ENCODE data around the gene CACHD1.

GRCh38 chr1:64555947-64556346 is 86.0 kb downstream of the CACHD1 start:
- TF ChIP-seq, protein P1, sequence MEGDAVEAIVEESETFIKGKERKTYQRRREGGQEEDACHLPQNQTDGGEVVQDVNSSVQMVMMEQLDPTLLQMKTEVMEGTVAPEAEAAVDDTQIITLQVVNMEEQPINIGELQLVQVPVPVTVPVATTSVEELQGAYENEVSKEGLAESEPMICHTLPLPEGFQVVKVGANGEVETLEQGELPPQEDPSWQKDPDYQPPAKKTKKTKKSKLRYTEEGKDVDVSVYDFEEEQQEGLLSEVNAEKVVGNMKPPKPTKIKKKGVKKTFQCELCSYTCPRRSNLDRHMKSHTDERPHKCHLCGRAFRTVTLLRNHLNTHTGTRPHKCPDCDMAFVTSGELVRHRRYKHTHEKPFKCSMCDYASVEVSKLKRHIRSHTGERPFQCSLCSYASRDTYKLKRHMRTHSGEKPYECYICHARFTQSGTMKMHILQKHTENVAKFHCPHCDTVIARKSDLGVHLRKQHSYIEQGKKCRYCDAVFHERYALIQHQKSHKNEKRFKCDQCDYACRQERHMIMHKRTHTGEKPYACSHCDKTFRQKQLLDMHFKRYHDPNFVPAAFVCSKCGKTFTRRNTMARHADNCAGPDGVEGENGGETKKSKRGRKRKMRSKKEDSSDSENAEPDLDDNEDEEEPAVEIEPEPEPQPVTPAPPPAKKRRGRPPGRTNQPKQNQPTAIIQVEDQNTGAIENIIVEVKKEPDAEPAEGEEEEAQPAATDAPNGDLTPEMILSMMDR (IDR thresholded peaks at IDR 0.05): no peak
- TF ChIP-seq HDAC2 (IDR thresholded peaks at IDR 0.05) (no peak), CEBPB (IDR thresholded peaks at IDR 0.05) (no peak), EP300 (IDR thresholded peaks at IDR 0.05) (no peak), NR3C1 (IDR thresholded peaks at IDR 0.05) (no peak), POLR2A (IDR thresholded peaks at IDR 0.05; ENCODE audit: low read length) (no peak), ESRRA (IDR thresholded peaks at IDR 0.05; ENCODE audit: borderline replicate concordance, low read length) (no peak)
- TF ChIP-seq, protein P2, sequence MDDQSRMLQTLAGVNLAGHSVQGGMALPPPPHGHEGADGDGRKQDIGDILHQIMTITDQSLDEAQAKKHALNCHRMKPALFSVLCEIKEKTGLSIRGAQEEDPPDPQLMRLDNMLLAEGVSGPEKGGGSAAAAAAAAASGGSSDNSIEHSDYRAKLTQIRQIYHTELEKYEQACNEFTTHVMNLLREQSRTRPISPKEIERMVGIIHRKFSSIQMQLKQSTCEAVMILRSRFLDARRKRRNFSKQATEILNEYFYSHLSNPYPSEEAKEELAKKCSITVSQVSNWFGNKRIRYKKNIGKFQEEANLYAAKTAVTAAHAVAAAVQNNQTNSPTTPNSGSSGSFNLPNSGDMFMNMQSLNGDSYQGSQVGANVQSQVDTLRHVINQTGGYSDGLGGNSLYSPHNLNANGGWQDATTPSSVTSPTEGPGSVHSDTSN (IDR thresholded peaks at IDR 0.05): no peak
